Activated T-helper 1 cell treated with Interleukin-2 at 50 U/mL for 16 hours (primary cell): ENCODE measurements around the gene STAT3.
A peak's percentile ranks its signal among the peaks of the same experiment; 100 is the strongest.
"Not testable (repeated sequence)": the region's sequence is repeated elsewhere in the genome, so short reads cannot be mapped to it uniquely, and the experiment has no call there.

Experiments used
- DNase-seq: peaks from one replicate; pipeline ENCODE4 v3.0.0-alpha.2; 2020; ENCODE audit warnings: low read depth

STAT3 gene

GRCh38 chr17:42315402-42316156 lies 72.7 kb downstream of the STAT3 start:
- DNase-seq, result no peak

- DNase-seq, result no peak
Observed at GRCh38 chr17:42313773-42314566, 74.3 kb downstream of the STAT3 start.

DNA sequence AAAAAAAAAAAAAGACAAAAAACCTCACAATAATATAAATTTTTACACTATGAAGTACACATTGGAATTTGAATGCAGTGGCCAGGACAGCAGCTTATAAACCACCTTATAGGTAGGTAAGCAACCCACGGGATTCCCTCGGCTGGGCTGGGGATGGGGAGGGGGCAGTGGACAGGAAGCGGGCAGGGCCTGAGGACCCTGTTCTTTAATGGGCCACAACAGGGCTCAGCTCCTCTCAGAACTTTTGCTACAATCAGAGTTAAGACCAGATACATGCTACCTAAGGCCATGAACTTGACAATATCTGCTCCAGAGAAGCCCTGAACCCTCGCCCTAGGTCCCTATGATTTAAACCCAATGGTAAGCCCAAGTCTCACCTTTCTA lies 74.9 kb downstream of the STAT3 start:
- DNase-seq, result no peak

- peak; percentile 61 for DNase-seq
Observed at GRCh38 chr17:42312285-42313130, 75.7 kb downstream of the STAT3 start.

DNA sequence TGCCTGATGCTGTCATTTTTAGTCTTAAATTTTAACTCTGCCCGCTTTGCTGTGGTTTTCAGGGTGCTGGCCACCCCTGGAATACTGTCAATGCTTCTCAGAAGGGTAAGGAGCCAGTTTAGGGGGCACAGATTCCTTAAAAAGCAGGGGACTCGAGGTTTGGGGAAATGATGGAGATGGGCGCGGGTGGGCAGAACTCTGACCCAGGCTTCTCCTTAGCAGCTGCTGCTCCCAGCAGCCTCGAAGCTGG lies 76.3 kb downstream of the STAT3 start:
- no peak for DNase-seq

DNA sequence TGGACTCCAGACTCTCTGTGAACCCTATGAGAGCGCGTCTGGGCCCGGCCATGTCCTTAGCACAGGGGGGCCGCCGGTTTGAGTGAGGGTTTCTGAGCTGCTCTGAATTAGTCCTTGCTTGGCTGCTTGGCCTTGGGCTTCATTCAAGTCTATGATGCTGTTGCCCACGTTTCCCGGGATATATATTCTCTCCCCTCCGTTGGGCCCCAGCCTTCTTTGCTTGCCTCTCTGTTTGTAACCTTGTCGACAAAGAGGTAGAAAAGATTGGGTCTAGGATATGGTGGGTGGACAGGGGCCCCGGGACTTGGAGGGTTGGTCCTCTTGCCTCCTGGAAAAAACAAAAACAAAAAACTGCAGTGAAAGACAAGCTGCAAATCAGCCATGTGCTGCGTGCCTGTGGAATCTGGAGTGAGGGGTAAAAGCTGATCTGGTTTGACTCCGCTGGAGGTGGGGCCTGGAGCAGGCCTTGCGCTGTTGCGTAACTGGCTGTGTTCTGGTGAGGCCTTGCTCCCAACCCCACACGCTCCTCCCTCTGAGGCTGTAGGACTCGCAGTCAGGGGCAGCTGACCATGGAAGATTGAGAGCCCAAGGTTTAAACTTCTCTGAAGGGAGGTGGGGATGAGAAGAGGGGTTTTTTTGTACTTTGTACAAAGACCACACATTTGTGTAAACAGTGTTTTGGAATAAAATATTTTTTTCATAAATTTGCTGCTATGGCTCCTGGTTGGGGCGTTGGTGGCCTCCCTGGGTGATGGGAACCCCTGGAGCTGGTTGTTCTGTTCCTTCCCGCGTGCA lies 76.8 kb downstream of the STAT3 start:
- no peak for DNase-seq

DNA sequence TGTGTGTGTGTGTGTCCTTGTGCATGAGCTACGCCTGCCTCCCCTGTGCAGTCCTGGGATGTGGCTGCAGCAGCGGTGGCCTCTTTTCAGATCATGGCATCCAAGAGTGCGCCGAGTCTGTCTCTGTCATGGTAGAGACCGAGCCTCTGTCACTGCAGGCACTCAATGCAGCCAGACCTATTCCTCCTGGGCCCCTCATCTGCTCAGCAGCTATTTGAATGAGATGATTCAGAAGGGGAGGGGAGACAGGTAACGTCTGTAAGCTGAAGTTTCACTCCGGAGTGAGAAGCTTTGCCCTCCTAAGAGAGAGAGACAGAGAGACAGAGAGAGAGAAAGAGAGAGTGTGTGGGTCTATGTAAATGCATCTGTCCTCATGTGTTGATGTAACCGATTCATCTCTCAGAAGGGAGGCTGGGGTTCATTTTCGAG lies 77.4 kb downstream of the STAT3 start:
- no peak for DNase-seq

DNA sequence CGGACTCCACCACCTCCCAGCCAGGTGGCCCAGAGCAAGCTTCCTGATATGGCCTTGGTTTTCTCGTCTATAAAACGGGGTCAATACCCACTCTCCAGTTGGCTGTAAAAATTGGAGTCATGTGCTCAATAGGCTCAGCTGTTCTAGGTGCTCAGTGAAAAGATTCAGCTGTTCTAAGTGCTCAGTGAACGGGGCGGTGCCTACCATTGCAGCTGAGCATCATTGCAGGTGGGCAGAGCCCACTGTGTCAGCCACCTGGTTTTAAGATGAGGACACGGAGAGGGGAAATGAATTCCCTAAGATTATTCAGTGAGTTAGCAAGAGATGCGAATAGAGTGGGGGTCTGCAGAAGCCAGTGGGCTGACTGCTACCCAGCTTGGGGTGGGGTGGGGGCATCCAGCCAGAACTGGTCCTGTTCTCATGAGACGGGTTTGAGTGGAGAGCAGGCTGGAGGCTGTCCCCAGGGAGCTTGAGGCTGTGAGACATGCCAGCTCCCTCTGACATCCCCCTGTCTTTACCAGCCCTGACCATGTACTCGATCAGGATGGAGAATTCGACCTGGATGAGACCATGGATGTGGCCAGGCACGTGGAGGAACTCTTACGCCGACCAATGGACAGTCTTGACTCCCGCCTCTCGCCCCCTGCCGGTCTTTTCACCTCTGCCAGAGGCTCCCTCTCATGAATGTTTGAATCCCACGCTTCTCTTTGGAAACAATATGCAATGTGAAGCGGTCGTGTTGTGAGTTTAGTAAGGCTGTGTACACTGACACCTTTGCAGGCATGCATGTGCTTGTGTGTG lies 78.1 kb downstream of the STAT3 start:
- DNase-seq, result no peak

GRCh38 chr17:42309142-42309541 lies 79.1 kb downstream of the STAT3 start:
- DNase-seq, result no peak

DNA sequence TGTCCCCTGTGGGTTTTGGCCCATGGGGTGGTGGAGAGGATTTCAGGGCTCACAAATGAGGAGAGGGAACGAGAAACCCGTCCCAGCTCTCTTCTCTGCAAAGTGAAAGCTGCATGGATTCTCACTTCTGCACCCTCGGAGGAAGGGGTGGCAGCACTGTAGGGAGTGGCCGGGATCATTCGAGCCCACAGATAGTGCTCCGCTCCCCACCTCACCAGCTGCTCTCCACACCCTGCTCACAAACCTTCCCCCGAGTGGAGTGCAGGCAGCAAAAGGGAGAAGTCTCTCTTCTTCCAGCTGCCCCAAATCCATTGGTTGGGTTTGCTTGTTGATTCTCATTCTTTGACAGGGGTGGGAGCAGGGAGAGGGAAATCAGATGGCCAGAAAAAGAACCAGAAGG lies 79.8 kb downstream of the STAT3 start:
- DNase-seq, result no peak

- no peak for DNase-seq
Observed at GRCh38 chr17:42307362-42307927, 80.8 kb downstream of the STAT3 start.

- no peak for DNase-seq
Observed at GRCh38 chr17:42306385-42306667, 81.9 kb downstream of the STAT3 start.

GRCh38 chr17:42305543-42306384 lies 82.5 kb downstream of the STAT3 start:
- DNase-seq, result no peak

- not testable (repeated sequence) for DNase-seq
Observed at GRCh38 chr17:42305031-42305330, 83.3 kb downstream of the STAT3 start.

DNA sequence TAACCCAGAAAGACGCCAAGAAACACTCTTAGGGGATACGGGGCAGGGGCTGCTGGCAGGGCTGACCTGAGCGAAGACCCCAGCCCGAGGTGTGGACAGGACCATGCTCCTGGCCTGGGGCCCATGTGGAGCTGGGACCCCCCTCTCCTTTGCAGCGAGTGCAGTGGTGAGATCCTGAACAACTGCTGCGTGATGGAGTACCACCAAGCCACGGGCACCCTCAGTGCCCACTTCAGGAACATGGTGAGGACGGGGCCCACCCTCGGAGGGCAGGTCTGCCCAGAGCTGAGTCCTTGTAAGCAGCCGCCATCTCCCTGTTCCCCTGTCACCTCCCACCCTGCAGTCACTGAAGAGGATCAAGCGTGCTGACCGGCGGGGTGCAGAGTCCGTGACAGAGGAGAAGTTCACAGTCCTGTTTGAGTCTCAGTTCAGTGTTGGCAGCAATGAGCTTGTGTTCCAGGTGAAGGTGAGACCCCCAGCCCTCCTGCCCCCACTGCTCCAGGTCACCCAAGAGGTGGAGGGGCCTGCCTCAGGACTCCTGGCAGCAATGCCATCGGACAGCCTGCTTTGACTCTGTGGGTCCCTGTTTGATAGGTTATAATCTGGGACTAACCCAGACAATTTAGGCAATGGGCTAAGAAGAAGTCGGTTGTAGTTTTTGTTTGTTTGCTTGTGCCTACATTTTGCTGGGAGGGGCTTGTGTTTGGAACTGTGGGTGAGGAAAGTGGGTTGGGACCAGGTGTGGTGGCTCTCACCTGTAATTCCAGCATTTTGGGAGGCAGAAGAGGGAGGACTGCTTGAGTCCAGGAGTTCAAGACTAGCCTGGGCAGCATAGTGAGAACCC lies 83.8 kb downstream of the STAT3 start:
- DNase-seq, result no peak

GRCh38 chr17:42303694-42304093 lies 84.5 kb downstream of the STAT3 start:
- no peak for DNase-seq

DNA sequence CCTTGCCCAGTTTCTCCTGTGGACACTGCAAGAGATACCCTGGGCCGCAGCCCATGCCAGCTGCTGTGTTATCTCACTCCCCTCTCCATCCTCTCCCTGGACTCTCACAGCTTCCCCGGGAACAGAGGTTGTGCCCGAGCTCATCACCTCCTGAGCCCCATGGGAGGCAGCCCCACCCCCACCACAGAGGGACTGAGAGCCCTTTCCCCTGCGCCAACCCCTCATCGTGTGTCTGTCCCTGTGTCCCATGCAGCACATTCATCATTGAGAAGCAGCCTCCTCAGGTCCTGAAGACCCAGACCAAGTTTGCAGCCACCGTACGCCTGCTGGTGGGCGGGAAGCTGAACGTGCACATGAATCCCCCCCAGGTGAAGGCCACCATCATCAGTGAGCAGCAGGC lies 87.2 kb downstream of the STAT3 start:
- DNase-seq, result no peak

DNA sequence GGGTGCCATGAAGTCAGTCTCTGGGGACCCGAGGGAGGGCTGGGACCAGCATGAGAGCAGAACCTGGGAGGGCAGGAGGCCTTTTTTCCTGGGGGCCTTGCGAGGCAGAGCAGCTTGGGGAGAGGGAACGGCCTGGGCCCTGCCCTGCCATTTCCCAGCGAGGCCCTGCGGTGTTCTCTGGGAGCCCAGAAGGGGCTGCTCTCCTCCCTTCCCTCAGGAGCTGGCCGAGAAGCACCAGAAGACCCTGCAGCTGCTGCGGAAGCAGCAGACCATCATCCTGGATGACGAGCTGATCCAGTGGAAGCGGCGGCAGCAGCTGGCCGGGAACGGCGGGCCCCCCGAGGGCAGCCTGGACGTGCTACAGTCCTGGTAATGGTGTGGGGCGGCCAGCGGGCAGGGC lies 88.3 kb downstream of the STAT3 start:
- not testable (repeated sequence) for DNase-seq

DNA sequence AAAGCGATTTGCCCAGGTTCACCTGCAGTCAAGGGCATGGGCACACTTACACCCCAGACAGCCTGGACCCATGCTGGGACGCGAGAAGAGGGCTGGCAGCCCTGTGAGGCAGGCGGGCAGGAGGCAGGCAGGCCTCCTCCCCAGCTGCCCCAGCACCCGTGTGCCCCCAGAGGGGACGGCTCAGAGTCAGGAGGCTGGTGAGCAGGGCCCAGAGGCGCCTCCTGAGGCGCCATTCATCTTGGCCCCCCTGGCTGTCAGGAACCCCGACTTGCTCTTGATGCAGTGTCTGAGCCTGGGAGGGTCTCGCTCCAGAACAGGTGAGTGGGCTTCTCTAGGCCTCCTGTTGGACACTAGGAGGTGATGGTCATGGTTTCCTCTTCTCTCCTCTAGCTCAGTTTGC lies 88.9 kb downstream of the STAT3 start:
- DNase-seq, result not testable (repeated sequence)
